NCI-H187 treated with DMSO at 0.1 percent for 48 hours (cell line): ENCODE measurements around the gene PSRC1.

Source experiments
- DNase-seq: peaks from one replicate; lab custom pipeline; 2025; lab: John Stamatoyannopoulos, UW

PSRC1 gene

DNA sequence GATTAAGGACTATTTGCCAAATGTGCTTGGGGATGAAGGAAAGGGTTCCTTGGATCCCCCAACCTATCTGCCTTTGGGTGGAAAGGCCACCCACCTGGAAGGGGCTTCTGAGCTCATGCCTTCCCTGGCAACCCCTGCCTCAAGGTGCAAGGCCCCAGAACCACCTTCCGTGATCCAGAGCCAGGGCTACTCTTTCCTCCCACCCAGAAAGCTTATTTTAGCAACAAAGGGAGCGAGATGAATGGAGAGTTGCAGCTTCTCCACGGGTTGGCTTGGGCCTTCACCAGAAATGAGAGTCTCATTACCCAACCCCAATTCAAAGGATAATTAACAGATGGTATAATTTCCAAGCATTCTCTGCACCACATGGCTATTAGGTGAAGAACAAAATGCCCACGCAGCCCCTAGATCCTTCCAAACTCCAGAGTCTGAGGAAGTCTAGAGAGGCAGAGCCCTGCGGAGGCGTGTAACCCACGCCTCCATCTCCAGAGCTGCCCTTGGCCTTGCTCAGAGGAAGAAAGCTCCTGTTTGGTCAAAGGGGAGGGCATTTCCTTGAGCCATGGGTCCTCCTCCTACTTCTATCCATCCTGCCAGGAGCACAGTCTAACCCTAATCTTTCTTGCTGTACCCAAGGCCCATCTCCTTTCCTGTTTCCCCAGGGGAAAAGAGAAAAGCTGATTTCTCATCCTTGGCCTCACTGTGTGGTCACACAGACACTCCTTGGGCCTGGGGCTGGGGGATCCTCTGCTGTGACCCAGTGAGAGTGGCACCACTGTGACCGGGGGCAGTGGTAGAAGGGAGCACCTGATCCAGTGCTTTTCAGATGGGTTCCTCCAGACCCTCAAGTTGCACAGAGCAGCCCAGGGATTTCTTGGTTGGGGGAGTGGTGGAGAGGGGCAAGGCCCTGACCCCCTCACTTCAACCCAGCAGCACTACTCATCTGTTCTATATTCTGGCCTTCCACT, 35.3 kb downstream of the PSRC1 start:
- DNase-seq, result no peak

DNA sequence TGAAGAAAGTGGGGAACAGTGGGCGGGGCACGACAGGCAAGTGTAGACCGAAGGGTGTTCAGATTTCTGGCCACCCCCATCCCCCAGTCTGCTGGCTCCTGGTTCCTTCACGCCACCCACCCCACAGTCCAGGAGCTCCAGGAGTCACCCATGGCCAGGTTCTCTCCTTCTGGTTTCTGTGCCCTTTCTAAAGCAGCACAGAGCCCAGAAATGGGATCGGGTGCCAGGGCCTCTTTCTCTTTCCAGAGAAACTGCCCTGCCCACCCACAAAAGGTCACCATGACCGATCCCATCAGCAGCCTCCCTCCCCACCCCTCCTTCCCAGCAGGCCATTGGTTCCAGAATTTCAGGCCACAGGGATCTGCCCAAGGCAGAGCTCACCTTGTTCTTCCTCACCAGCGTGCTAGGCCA, 36.8 kb downstream of the PSRC1 start:
- DNase-seq, result no peak

- no peak for DNase-seq
Measured at GRCh38 chr1:109243860-109244552, 38.9 kb downstream of the PSRC1 start.

- DNase-seq, result no peak
Measured at GRCh38 chr1:109243221-109243620, 39.7 kb downstream of the PSRC1 start.

DNA sequence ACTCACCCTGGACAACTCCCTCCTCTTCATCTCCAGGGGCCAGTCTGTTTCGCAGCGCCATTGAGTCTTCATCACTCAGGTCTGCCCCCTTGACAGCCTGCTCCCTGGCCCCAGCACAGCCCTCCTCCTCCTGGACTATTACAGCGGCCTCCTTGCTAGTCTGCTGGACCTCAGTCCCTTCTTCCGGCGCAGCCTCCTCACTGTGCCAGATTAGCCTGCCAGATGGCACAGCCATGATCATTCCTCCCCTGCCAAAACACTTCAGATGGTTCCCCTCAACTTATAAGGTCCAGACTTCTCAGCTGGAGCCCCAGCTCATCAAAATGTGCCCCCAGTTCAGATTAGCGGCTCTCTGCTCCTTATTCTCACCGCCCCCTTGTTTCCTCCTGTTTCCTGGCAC, 40.6 kb downstream of the PSRC1 start:
- DNase-seq, result no peak

GRCh38 chr1:109241841-109242345, 41.1 kb downstream of the PSRC1 start:
- DNase-seq, result no peak

GRCh38 chr1:109241344-109241743, 41.6 kb downstream of the PSRC1 start:
- no peak for DNase-seq

GRCh38 chr1:109240158-109241152, 42.5 kb downstream of the PSRC1 start:
- DNase-seq, result no peak

DNA sequence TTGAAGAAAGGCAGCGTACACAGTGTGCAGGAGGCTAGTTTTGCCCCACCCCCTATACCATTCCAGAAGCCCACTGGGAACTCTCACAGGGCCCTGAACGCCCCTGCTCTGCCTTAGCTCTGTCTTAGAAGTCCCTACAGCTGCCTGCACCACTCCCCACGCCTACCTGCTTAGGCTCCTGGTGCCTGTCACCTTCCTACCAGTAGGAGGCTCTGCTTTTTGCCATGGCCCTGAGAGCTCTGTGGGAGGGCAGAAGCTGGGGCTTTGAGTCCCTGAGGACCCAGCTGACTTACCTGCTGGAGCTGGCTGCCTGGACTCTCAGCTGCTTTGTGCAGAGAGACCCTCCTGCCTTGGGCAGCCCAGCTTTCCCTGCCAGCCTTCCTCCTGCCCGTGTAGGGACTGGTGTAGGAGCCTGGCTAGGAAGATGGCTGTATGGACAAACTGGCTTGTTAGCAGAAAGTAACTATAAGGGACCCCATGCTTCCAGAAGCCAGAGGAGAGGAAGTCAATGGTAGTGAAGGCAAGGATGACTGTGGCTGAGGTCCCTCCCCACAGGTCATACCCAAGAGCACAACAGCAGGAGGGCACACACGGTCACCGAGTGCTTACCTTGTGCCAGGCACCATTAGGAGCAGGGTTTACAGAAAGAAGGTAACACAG, 43.4 kb downstream of the PSRC1 start:
- no peak for DNase-seq

DNA sequence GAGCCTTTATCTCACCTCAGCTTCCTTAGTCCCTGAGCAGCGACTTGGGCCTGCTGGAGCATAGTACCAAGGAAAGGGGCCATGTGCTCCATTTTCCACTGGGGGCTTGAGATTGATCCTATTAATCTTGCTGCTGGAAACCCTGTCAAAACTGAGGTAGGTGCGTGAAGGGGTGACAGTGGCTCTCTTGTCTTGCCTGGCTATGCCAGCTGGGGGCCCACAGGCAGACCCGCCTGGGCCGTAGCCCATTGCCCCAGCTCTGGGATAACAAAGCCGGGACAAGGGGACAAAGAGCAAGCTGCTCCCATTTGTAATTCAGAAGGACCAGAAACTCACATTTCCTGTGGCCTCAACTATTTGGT, 43.9 kb downstream of the PSRC1 start:
- DNase-seq, result no peak

DNA sequence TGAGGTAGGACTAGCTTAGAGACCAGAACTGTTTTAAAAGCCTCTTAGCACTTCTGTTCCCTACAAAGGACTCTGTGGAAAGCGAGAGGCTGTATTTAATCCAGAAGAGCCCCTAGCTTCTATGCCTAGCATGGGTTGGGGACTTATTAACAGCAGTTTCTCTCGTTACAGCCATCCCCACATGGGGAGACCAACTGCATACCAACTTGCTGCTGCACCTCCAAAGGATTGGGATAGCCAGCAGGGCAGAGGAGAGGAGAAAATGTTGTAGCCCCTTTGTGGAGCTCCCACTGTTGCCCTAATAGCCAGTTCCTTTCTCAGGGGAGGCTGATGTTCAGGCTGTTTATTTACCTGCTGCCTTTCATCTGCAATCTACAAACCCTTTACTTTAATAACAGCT, 44.6 kb downstream of the PSRC1 start:
- DNase-seq, result no peak

- DNase-seq, result no peak
Measured at GRCh38 chr1:109237512-109237911, 45.4 kb downstream of the PSRC1 start.

DNA sequence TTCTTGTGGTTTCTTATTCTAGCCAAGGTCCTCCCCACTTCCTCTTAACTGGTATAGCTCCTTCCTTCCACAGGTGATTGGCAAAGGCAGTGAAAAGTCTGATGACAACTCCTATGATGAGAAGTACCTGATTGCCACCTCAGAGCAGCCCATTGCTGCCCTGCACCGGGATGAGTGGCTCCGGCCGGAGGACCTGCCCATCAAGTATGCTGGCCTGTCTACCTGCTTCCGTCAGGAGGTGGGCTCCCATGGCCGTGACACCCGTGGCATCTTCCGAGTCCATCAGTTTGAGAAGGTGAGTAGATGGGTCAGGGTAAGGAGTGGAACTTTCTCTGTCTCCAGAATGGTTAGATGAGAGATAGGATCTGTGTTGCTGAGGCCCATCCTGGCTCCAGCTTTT, 47.8 kb downstream of the PSRC1 start:
- no peak for DNase-seq

- DNase-seq, result no peak
Measured at GRCh38 chr1:109231066-109231465, 51.9 kb downstream of the PSRC1 start.
